HG02870 (cell line): Measurements from ENCODE around the gene GPR183.
A peak's percentile ranks its signal among the peaks of the same experiment; 100 is the strongest.

Experiments
- ATAC-seq: cut with Tn5 transposase; IDR thresholded peaks from one replicate; pipeline ENCODE4 v1.9.1; 2021; ENCODE audit warnings: mild to moderate bottlenecking, moderate library complexity; ENCODE audit not compliant: unreplicated experiment

The GPR183 gene

DNA sequence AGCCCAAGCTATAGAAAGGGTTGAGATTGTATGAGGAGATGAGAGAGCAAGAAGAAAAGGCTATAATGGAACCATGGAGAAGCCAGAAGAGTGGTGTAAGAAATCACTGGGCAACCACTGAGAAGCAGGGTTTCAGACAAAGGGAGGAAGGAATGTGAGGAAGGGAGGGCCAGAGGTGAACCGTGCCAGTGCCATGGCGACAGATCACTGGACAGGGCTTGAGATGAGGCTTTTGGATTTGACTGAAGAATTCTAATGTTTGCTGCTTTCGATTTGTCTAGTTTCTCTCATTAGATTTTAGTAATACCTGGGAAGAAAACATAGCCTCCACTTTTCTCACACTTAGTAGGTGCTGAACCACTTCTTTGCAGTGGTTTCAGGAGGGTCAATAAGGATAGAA is 6.3 kb upstream of the GPR183 start:
- ATAC-seq = no peak

DNA sequence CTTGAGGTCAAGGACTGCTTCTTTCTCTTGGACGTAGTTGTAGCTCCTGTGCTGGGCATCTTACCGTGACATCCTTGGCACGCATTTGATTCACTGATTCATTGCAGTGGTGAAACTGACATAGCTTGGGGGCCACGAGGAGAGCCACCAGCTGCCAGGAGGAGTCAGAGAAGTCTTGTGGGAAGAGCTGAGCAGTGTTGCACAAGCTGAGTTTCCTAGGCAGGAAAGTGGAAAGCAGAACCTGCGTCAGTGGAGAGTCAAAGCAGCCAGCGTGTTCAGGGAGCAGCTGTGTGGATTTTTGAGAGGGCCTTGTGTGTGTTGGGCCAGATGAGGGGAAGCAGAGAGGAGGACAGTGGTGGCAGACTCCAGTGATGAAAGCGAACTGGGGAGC is 5.3 kb upstream of the GPR183 start:
- no peak for ATAC-seq

- ATAC-seq = no peak
These were observed 4.7 kb upstream of the GPR183 start for GRCh38 chr13:99311748-99312492.

DNA sequence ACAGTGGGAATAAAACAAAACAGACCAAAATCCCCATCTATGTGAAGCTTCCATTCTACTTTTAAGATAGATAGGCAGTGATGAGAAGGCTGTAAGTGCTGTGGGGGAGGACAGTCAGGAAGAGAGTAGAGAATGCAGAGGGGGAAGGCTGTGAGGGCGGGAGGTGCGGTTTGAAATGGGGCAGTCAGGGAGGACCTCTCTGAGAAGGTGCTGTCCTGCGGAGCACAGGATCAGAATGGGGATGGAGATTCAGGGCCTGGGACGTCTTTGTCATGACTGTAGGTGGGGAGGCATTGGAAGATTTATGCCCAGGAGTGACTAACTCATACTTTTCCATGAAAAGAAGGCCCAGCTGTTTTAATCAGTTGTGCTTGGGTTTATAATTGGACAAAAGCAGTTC is 3.9 kb upstream of the GPR183 start:
- ATAC-seq = no peak

GRCh38 chr13:99310382-99311031 is 3.3 kb upstream of the GPR183 start:
- peak; percentile 53 for ATAC-seq

GRCh38 chr13:99308471-99309087 is 1.4 kb upstream of the GPR183 start:
- no peak for ATAC-seq

DNA sequence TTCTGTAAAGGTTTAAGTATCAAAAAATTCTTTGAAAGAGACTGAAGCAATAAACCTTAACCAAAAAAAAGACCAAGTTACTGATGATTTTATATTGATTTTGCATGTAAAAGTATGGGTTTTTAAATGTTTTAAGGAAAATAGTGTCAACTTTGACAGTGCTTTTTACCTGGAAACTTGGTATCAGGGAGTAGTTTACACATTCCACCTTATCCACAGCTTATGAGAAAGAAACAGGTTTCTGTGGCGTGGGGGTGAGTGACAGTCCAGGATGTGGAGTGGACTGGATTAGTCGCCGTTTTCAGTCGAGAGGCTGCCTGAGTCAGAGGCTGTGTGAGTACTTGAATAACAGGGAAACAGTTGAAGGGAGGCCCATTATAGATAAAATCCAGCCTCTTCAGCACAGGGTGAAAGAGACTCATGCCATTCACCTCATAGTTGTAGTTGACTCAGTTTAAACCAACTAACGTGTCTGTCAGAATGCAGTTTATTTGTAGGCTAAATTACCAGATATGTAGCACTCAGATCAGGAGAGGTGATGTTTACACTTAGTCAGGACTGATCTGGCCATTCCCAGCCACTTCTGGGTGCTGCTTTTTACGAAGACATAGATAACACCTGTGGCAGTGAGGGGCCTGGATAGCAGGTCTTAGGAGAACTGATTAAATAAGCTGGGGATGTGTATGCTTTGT is 595 bp upstream of the GPR183 start:
- no peak for ATAC-seq

GRCh38 chr13:99305566-99305965 is 1.6 kb downstream of the GPR183 start:
- no peak for ATAC-seq

DNA sequence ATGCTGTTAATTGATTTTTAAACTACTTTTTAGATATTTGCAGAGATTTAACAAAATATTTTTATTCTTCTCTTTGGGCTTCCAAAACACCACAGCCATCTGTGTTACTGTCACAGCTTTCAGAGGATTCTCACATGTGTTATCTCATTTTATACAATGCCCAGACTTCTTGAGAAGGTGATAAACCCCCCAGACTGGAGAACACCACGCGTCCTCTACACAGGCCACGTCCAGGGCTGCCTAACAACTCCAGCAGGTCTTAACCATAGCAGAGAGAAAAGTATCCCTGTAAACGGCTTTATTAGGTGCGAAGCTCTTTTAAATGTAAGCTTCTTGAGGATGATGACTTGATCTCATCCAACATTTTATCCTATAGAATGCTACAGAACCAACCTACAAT is 2.0 kb downstream of the GPR183 start:
- ATAC-seq = no peak

- no peak for ATAC-seq
These were observed 2.7 kb downstream of the GPR183 start for GRCh38 chr13:99304541-99304940.

DNA sequence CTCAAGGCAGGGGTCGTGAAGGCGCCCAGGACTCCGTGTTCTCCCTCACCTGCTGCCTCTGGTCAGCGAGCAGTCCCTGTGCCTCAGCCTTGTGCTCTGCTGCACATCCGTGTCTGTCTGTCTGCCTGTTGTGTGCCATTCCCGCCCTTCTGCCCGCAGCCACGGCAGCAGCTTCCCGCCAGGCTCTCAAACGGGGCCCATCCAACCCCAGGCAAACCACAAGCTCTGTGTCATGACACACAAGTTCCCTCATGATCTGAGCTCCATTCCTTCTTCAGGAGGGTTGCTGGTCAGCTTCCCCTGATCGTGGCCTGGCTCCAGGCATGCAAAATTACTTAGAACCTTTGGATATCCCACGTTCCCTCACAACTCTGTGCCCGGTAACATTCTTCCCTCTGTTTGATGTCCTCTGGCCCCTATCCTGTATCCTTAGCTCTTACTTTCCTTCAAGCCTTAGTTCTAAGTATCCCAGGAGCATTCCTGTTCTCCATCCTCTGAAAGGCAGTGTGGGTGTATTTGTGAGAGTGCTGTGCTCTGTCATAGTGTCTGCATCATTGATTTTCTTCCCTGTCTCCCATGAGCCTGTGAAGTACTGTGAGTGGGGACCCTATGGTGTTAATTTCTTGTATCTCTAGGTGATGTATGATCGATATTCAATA is 3.2 kb downstream of the GPR183 start:
- ATAC-seq = no peak

DNA sequence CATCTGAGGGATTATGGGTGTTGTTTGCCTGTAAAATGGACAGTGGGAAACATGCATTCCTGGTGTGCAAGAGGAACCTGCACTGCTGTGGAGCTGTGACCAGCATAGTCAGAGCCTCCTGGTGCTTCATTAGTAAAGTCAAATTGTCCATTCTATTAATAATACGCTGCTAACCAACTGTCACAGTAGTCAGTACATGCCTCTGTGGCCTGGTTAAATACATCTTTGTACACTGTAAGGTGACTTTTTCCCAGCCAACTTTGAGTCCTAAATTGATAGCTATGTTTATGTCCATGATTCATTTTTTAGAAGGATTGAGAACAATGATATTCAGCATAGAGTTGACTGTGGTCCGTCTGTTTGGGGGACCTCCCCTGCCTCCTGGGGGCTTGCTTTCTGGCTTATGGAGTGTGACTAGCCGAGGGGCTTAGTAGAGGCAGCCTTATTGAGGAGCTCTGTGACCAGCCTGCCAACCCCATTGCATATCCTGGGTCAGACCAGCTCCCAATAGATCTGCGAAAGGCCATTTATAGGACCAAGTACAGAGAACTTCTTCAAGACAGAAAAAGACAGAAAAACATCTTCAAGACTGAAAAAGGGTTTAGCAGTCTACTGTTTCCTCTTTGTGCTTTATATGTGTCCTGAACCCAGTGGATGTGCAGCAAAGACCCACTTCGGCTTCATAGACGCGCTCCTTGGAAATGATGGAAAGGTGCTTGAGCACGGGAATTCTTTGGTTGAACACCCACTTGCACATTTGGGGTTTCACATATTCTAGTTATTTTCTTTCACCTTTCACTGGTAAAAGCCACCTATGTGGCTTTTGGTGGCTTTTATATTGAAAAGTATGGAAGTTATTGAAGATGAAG is 4.3 kb downstream of the GPR183 start:
- ATAC-seq = no peak

DNA sequence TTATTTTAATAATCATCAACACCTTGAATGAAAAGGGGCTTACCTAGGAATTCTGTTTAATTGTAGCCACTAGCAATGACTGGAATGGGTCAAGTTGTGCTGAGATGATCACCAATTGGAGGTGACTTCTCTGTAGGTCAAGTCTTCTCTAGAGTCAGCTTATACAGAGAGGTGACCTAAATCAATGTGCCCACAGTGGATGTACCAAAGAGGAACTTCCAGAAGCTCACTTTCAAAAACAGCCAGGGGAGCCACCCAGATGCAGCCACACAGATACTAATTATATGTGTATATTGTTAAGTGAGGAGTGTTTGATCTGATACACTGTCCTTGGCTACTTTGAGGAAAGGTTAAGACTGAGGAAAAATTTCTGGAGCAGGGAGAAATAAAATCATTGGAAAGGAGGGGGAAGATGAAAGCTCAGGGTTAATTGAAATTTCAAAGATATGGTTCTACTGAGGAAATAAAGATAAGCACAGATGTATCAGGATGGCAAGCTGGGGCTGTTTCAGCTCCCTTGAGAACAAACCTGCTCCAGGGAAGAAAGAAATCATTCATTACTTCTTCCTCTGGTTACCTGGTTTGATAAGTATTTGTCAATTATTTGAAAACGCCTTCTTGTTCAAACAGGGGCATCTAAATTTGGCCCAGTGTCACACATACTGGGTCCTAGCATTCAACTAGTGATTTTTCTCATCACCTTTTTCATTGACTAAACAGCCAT is 5.1 kb downstream of the GPR183 start:
- ATAC-seq = no peak

GRCh38 chr13:99301056-99301838 is 6.0 kb downstream of the GPR183 start:
- no peak for ATAC-seq

- no peak for ATAC-seq
These were observed 7.3 kb downstream of the GPR183 start for GRCh38 chr13:99299920-99300341.

DNA sequence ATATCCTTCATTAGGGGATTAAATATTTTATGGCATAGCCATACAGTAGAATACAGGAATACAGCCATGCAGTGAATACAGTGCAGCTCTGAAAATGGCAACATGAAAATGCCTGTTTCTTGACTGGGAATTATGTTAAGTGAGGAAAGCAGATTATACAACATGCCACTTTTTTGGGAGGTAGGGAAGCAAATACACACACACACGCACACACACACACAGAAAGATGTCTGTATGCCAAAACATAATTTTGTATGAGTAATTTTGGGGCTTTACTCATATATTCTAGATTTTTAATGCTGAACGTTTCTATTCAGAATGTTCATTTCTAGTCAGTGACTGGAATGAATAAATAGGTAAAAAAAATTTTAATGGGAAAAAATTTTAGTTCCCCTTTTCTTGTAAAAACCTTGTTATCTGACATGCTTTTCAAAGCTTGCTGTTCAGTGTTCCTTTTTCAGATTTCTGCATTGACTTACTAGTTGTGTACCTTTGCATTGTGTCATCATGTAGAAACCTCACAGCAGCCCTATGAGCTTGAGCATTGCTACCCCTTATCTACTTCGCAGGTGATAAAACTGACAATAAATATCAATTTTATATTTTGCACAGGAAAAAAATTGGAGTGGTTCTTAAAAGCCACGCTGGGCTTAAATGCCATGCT is 7.8 kb downstream of the GPR183 start:
- no peak for ATAC-seq

DNA sequence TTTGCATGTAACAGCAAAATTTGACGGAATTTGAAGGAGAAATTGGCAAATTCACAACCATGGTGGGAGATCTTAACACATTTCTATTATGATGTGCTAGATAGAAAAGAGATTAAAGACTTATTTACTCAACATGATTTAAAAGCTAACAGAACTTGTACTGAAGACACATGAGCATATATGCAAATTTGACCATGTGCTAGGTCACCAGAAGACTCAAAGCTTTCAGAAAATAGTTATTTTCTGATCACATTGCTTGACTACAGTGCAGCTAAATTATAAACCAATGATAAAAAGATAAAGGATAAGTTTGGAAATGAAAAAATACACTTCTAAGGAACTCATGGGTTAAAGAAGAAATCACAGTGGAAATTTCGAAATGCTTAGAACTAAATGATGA is 9.1 kb downstream of the GPR183 start:
- no peak for ATAC-seq

DNA sequence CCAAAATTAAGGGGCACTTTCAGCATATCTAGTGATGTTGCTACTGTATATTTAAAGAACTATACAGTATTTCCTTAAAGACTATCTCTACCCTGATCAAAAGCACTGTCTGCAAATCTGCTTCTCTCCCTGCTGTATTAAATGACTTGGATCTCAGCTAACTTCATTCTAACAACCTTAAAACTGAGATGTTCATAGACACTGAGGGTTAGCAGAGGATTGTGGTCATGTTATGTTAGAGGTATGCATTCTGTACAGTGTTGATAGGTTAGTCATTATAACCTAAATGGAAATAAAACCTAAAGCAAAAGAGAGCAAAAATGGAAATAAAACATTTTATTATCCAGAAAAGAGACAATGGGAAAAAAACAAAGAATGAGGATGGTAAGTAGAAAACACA is 9.9 kb downstream of the GPR183 start:
- ATAC-seq = no peak
